HepG2 (cell line): Measurements from ENCODE around the gene GSTA1. TPM values are rescaled to one million over a fixed set of nuclear protein-coding genes. Genes with fewer than 3 reads are reported as not detected.
A peak's percentile ranks its signal among the peaks of the same experiment; 100 is the strongest.

Experiments used
- ATAD3A ChIP-seq: sonication (generic); formaldehyde crosslinking; IDR thresholded peaks from 2 replicates; pipeline ENCODE4 v1.4.0; 2020; ENCODE audit warnings: missing genetic modification reagents
- BCL6 ChIP-seq: IDR thresholded peaks from 2 replicates; pipeline ENCODE4 v1.6.1; 2016; ENCODE audit warnings: missing genetic modification reagents, missing compliant biosample characterization
- FOXK1 ChIP-seq: sonication (generic); formaldehyde crosslinking; IDR thresholded peaks from 2 replicates; pipeline ENCODE4 v1.4.0; 2020; ENCODE audit warnings: low read depth, missing genetic modification reagents, borderline replicate concordance
- IRF2 ChIP-seq: IDR thresholded peaks from 2 replicates; pipeline ENCODE4 v1.6.1; 2018; ENCODE audit warnings: missing genetic modification reagents, missing compliant biosample characterization
- KAT7 ChIP-seq: IDR thresholded peaks from 2 replicates; pipeline ENCODE4 v1.6.1; 2018; ENCODE audit warnings: borderline replicate concordance, missing compliant biosample characterization
- KLF16 ChIP-seq, 2 experiments: sonication (generic) in 1 of 2; formaldehyde crosslinking in 1 of 2; IDR thresholded peaks; 2 replicates each; pipeline versions ENCODE4 v1.6.1 to v1.8.0; 2016 to 2023; ENCODE audit warnings: missing genetic modification reagents in 2 of 2, missing compliant biosample characterization in 1 of 2
- NCOA2 ChIP-seq: sonication (generic); formaldehyde crosslinking; IDR thresholded peaks from 2 replicates; pipeline ENCODE4 v1.8.0; 2022; ENCODE audit warnings: inconsistent platforms
- PITX1 ChIP-seq: sonication (generic); formaldehyde crosslinking; IDR thresholded peaks from 2 replicates; pipeline ENCODE4 v1.5.1; 2020; ENCODE audit warnings: mild to moderate bottlenecking, missing genetic modification reagents
- ZBTB7B ChIP-seq: sonication (generic); formaldehyde crosslinking; IDR thresholded peaks from 2 replicates; pipeline ENCODE4 v1.4.0; 2020; ENCODE audit warnings: missing genetic modification reagents
- ZNF292 ChIP-seq: sonication (generic); formaldehyde crosslinking; IDR thresholded peaks from 2 replicates; pipeline ENCODE4 v1.8.1; 2022; ENCODE audit warnings: mild to moderate bottlenecking, low read depth, missing genetic modification reagents, borderline replicate concordance
- ZNF430 ChIP-seq: sonication (generic); formaldehyde crosslinking; IDR thresholded peaks from 2 replicates; pipeline ENCODE4 v1.9.0; 2021; ENCODE audit warnings: mild to moderate bottlenecking, missing genetic modification reagents
- ZNF614 ChIP-seq: IDR thresholded peaks from 2 replicates; pipeline ENCODE4 v1.6.1; 2018; ENCODE audit warnings: missing biosample characterization, missing genetic modification reagents, inconsistent platforms, borderline replicate concordance
- polyA plus RNA-seq, 8 experiments: library from polyadenylated mRNA; depleted of rRNA in 3 of 8; stranded (reverse) in 7 of 8; unstranded in 1 of 8; fragments of >200 nt; fragmentation: Illumina TruSeq in 4 of 8; extraction: Trizol in 4 of 8; gene quantifications; 2 replicates each; pipeline versions ENCODE4 v1.2.1 to v1.2.3, GENCODE V29; 2011 to 2016; ENCODE audit warnings: low read depth in 4 of 8, missing spikeins in 1 of 8, mixed read lengths in 1 of 8; ENCODE audit not compliant: insufficient read depth in 1 of 8
- total RNA-seq, 5 experiments: library from RNA; depleted of rRNA; stranded (reverse); fragments of >200 nt; fragmentation: Illumina TruSeq; extraction: Trizol; gene quantifications; 2 replicates each; pipeline ENCODE4 v1.2.3, GENCODE V29; 2016; ENCODE audit warnings: low read depth in 1 of 5
- TF ChIP-seq, protein P1 (sequence below): sonication (generic); formaldehyde crosslinking; IDR thresholded peaks from 2 replicates; pipeline ENCODE4 v1.4.0; 2020; ENCODE audit warnings: missing genetic modification reagents
- TF ChIP-seq, protein P2 (sequence below): sonication (generic); formaldehyde crosslinking; IDR thresholded peaks from 2 replicates; pipeline ENCODE4 v1.4.0; 2020; ENCODE audit warnings: missing genetic modification reagents, borderline replicate concordance
- TF ChIP-seq, protein P3 (sequence below): sonication (generic); formaldehyde crosslinking; IDR thresholded peaks from 2 replicates; pipeline ENCODE4 v1.9.0; 2022; ENCODE audit warnings: missing genetic modification reagents, mild to moderate bottlenecking, borderline replicate concordance
- TF ChIP-seq, protein P4 (sequence below): IDR thresholded peaks from 2 replicates; pipeline ENCODE4 v1.6.1; 2016; ENCODE audit warnings: mild to moderate bottlenecking
- TF ChIP-seq, protein P5 (sequence below): sonication (generic); formaldehyde crosslinking; conservative IDR thresholded peaks from 2 replicates; pipeline ENCODE4 v1.8.0; 2022; ENCODE audit warnings: mild to moderate bottlenecking, moderate library complexity, missing genetic modification reagents

Gene GSTA1
- total and polyA plus RNA-seq, 2 of the 13 experiments (the other 11 are each of a cell fraction or from before 2014, with no cell fraction given), result 6.2 to 282 TPM

DNA sequence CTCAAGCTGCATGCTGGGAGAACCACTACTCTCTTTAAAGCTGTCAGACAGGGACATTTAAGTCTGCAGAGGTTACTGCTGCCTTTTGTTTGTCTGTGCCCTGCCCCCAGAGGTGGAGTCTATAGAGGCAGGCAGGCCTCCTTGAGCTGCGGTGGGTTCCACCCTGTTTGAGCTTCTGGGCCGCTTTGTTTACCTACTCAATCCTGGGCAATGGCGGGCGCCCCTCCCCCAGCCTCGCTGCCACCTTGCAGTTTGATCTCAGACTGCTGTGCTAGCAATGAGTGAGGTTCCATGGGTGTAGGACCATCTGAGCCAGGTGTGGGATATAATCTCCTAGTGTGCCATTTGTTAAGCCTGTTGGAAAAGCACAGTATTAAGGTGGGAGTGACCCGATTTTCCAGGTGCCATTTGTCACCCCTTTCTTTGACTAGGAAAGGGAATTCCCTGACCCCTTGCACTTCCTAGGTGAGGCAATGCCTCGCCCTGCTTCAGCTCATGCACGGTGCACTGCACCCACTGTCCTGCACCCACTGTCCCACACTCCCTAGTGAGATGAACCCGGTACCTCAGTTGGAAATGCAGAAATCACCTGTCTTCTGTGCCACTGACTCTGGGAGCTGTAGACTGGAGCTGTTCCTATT, 26.8 kb downstream of the GSTA1 start (continued):
- TF ChIP-seq, protein P1, sequence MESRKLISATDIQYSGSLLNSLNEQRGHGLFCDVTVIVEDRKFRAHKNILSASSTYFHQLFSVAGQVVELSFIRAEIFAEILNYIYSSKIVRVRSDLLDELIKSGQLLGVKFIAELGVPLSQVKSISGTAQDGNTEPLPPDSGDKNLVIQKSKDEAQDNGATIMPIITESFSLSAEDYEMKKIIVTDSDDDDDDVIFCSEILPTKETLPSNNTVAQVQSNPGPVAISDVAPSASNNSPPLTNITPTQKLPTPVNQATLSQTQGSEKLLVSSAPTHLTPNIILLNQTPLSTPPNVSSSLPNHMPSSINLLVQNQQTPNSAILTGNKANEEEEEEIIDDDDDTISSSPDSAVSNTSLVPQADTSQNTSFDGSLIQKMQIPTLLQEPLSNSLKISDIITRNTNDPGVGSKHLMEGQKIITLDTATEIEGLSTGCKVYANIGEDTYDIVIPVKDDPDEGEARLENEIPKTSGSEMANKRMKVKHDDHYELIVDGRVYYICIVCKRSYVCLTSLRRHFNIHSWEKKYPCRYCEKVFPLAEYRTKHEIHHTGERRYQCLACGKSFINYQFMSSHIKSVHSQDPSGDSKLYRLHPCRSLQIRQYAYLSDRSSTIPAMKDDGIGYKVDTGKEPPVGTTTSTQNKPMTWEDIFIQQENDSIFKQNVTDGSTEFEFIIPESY (CRISPR knock-in tag), result 0 out of 2 replicates have a peak, but pooled peaks have one; percentile 18
- TF ChIP-seq, protein P2, sequence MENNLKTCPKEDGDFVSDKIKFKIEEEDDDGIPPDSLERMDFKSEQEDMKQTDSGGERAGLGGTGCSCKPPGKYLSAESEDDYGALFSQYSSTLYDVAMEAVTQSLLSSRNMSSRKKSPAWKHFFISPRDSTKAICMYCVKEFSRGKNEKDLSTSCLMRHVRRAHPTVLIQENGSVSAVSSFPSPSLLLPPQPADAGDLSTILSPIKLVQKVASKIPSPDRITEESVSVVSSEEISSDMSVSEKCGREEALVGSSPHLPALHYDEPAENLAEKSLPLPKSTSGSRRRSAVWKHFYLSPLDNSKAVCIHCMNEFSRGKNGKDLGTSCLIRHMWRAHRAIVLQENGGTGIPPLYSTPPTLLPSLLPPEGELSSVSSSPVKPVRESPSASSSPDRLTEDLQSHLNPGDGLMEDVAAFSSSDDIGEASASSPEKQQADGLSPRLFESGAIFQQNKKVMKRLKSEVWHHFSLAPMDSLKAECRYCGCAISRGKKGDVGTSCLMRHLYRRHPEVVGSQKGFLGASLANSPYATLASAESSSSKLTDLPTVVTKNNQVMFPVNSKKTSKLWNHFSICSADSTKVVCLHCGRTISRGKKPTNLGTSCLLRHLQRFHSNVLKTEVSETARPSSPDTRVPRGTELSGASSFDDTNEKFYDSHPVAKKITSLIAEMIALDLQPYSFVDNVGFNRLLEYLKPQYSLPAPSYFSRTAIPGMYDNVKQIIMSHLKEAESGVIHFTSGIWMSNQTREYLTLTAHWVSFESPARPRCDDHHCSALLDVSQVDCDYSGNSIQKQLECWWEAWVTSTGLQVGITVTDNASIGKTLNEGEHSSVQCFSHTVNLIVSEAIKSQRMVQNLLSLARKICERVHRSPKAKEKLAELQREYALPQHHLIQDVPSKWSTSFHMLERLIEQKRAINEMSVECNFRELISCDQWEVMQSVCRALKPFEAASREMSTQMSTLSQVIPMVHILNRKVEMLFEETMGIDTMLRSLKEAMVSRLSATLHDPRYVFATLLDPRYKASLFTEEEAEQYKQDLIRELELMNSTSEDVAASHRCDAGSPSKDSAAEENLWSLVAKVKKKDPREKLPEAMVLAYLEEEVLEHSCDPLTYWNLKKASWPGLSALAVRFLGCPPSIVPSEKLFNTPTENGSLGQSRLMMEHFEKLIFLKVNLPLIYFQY (CRISPR knock-in tag), result peak; percentile 67; the same call in 1 of the 2 replicates
- TF ChIP-seq BCL6 (CRISPR knock-in tag), result peak; percentile 36; the same call in 1 of the 2 replicates
- peak; percentile 51; the same call in 1 of the 2 replicates for TF ChIP-seq ZNF614 (CRISPR knock-in tag)
- TF ChIP-seq IRF2, result 0 out of 2 replicates have a peak, but pooled peaks have one; percentile 4
- peak; percentile 30; the same call in 1 of the 2 replicates for TF ChIP-seq NCOA2
- TF ChIP-seq FOXK1 (CRISPR knock-in tag), result peak; percentile 87
- TF ChIP-seq PITX1 (CRISPR knock-in tag), result peak; percentile 65; the same call in 1 of the 2 replicates
- TF ChIP-seq KLF16 (CRISPR knock-in tag; IDR thresholded peaks at IDR 0.05), result peak in 1 of 2 experiments; percentile 46; a peak in 1 of 4 replicates
- peak; percentile 81; the same call in 1 of the 2 replicates for TF ChIP-seq ATAD3A (CRISPR knock-in tag)
- TF ChIP-seq, protein P3, sequence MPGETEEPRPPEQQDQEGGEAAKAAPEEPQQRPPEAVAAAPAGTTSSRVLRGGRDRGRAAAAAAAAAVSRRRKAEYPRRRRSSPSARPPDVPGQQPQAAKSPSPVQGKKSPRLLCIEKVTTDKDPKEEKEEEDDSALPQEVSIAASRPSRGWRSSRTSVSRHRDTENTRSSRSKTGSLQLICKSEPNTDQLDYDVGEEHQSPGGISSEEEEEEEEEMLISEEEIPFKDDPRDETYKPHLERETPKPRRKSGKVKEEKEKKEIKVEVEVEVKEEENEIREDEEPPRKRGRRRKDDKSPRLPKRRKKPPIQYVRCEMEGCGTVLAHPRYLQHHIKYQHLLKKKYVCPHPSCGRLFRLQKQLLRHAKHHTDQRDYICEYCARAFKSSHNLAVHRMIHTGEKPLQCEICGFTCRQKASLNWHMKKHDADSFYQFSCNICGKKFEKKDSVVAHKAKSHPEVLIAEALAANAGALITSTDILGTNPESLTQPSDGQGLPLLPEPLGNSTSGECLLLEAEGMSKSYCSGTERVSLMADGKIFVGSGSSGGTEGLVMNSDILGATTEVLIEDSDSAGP (CRISPR knock-in tag), result peak; percentile 41; the same call in 1 of the 2 replicates
- TF ChIP-seq, protein P4, sequence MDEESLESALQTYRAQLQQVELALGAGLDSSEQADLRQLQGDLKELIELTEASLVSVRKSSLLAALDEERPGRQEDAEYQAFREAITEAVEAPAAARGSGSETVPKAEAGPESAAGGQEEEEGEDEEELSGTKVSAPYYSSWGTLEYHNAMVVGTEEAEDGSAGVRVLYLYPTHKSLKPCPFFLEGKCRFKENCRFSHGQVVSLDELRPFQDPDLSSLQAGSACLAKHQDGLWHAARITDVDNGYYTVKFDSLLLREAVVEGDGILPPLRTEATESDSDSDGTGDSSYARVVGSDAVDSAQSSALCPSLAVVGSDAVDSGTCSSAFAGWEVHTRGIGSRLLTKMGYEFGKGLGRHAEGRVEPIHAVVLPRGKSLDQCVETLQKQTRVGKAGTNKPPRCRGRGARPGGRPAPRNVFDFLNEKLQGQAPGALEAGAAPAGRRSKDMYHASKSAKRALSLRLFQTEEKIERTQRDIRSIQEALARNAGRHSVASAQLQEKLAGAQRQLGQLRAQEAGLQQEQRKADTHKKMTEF (CRISPR knock-in tag), result peak; percentile 93; the same call in 1 of the 2 replicates
- TF ChIP-seq KAT7, result peak; percentile 81; the same call in 1 of the 2 replicates
- peak; percentile 67; the same call in 1 of the 2 replicates for TF ChIP-seq ZNF292 (CRISPR knock-in tag)
- TF ChIP-seq, protein P5, sequence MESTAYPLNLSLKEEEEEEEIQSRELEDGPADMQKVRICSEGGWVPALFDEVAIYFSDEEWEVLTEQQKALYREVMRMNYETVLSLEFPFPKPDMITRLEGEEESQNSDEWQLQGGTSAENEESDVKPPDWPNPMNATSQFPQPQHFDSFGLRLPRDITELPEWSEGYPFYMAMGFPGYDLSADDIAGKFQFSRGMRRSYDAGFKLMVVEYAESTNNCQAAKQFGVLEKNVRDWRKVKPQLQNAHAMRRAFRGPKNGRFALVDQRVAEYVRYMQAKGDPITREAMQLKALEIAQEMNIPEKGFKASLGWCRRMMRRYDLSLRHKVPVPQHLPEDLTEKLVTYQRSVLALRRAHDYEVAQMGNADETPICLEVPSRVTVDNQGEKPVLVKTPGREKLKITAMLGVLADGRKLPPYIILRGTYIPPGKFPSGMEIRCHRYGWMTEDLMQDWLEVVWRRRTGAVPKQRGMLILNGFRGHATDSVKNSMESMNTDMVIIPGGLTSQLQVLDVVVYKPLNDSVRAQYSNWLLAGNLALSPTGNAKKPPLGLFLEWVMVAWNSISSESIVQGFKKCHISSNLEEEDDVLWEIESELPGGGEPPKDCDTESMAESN (CRISPR knock-in tag), result 0 out of 2 replicates have a peak, but pooled peaks have one; percentile 47
- peak; percentile 58; the same call in 1 of the 2 replicates for TF ChIP-seq ZBTB7B (CRISPR knock-in tag)
- 0 out of 2 replicates have a peak, but pooled peaks have one; percentile 56 for TF ChIP-seq ZNF430 (CRISPR knock-in tag)
